ENCODE measurements around the gene EHF. TPM values are rescaled to one million over a fixed set of nuclear protein-coding genes. Genes with fewer than 3 reads are reported as not detected.

The EHF gene
- total and polyA plus RNA-seq, 2 of the 8 experiments (the other 6 are each of a cell fraction or from before 2014, with no cell fraction given), result not detected

DNA sequence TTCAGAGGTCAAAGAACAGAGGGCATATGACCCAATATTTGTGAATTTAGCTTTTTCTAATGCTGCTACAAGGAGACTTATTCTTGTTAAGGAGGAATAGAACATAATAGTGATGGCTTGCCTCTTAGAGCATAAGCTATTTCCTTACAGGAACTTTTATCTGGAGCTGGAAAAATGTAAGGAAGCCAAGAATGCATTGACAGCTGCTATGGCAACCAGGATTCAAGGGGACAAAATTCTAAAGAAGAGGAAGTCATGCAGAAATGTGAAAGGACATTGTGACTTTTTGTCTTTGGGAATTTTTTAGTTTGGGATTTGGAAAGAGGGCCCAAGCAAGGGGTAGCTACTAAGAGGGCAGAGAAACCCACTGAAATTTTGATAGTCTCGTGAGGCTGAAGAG lies 51.1 kb downstream of the EHF start (continued):
- TF ChIP-seq BRCA1 (IDR thresholded peaks at IDR 0.05; ENCODE audit: low read depth, low read length) (no peak), POLR2AphosphoS5 (IDR thresholded peaks at IDR 0.05; ENCODE audit: low read depth, low read length) (no peak), KDM4A (IDR thresholded peaks at IDR 0.05; ENCODE audit: low read depth, low read length, severe bottlenecking) (no peak)
